SJCRH30 (cell line): Measurements from ENCODE around the gene RC3H1. TPM values are rescaled to one million over a fixed set of nuclear protein-coding genes. Genes with fewer than 3 reads are reported as not detected.
A peak's percentile ranks its signal among the peaks of the same experiment; 100 is the strongest.
"Not testable (repeated sequence)": the region's sequence is repeated elsewhere in the genome, so short reads cannot be mapped to it uniquely, and the experiment has no call there.

Experiments used
- DNase-seq, 2 experiments: peaks; one replicate each; pipeline ENCODE4 v3.0.0-alpha.2; 2015 to 2020
- H3K27ac ChIP-seq: fragments of 250-450 bp; sonication (Bioruptor Pico); 2 replicates; pipeline ENCODE4 v1.5.1; 2020; ENCODE audit warnings: mild to moderate bottlenecking, moderate library complexity
- H3K27me3 ChIP-seq: fragments of 250-450 bp; sonication (Bioruptor Pico); 2 replicates; pipeline ENCODE4 v1.5.1; 2020; ENCODE audit warnings: mild to moderate bottlenecking, moderate library complexity
- H3K36me3 ChIP-seq: fragments of 250-450 bp; sonication (Bioruptor Pico); 2 replicates; pipeline ENCODE4 v1.5.1; 2020; ENCODE audit warnings: mild to moderate bottlenecking, moderate library complexity
- H3K4me1 ChIP-seq: fragments of 250-450 bp; sonication (Bioruptor Pico); 2 replicates; pipeline ENCODE4 v1.5.1; 2020; ENCODE audit warnings: mild to moderate bottlenecking, moderate library complexity
- H3K4me3 ChIP-seq: fragments of 250-450 bp; sonication (Bioruptor Pico); 2 replicates; pipeline ENCODE4 v1.5.1; 2020; ENCODE audit warnings: mild to moderate bottlenecking, moderate library complexity
- H3K9me3 ChIP-seq: fragments of 250-450 bp; sonication (Bioruptor Pico); replicated peaks from 2 replicates; pipeline ENCODE4 v1.5.1; 2020; ENCODE audit warnings: mild to moderate bottlenecking, moderate library complexity
- total RNA-seq: library from RNA; depleted of rRNA; stranded (reverse); fragments of >200 nt; shearing (Covaris generic); gene quantifications from 2 replicates; pipeline ENCODE4 v1.2.3, GENCODE V29; 2014

The RC3H1 gene
- total RNA-seq, 1 experiment from 2014 or later: 25.6 TPM

- no peak overlapping the region for H3K4me3 ChIP-seq
- no peak for DNase-seq
Measured at GRCh38 chr1:173946380-173946921, 75.7 kb downstream of the RC3H1 start.

DNA sequence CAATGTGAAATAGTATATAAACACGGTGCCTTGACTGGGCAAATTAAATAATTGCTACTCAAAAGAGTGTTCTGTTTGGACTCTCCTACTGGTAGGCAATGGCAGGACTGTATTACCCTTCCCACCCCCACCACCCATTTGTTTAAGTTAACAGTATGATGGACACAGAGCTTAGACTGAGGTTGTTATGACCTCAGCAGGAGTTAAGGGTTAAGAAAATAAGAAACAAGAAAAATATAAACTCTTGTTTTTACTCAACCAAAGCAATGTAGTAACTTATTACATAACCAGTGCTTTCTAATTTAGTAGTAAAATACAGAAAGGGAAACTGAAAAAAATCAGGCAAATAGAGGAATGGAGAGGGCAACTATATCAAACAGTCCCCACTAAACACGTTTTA is 85.1 kb downstream of the RC3H1 start:
- no peak overlapping the region for H3K27ac ChIP-seq

More at GRCh38 chr1:173946380-173946921, 75.7 kb downstream of the RC3H1 start:
- H3K4me1 ChIP-seq: no peaks in the 10 kb centered on the region
- H3K27me3 ChIP-seq: no peaks in the 10 kb centered on the region
- peaks cover 53% of the 10 kb centered on the region for H3K36me3 ChIP-seq
- no peaks in the 10 kb centered on the region for H3K9me3 ChIP-seq
- H3K27ac ChIP-seq: no peak overlapping the region

DNA sequence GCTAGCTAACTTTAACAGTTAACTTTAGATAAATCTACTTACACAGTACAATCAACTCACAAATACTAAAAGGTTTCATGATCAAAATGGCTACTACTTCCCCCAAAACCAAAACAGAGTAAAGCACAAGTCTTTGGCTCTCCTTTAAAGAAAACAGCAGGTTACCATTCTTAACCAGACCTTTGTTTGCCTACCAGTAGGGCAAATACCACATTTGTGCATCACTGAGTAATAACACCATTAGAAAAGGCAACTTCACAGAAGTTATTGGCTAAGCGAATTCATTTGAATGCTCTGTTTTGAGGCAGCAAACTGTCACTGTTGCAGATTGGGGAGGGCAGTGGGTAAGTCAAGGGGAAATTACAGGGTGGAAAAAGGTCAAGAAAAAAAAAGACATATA is 87.7 kb downstream of the RC3H1 start:
- no peak overlapping the region for H3K27ac ChIP-seq
- peaks cover 42% of the 10 kb centered on the region for H3K36me3 ChIP-seq
- DNase-seq: no peak

More for the DNA sequence above, 85.1 kb downstream of the RC3H1 start:
- peaks cover 53% of the 10 kb centered on the region for H3K36me3 ChIP-seq
- H3K9me3 ChIP-seq: no peaks in the 10 kb centered on the region
- DNase-seq: no peak
- no peaks in the 10 kb centered on the region for H3K27me3 ChIP-seq
- H3K4me3 ChIP-seq: no peak overlapping the region
- H3K4me1 ChIP-seq: no peaks in the 10 kb centered on the region

GRCh38 chr1:173930541-173930940 is 91.6 kb downstream of the RC3H1 start:
- not testable (repeated sequence) for H3K27me3 ChIP-seq, H3K4me3 ChIP-seq, H3K27ac ChIP-seq, H3K9me3 ChIP-seq, H3K4me1 ChIP-seq, DNase-seq
- H3K36me3 ChIP-seq: peaks cover 29% of the 10 kb centered on the region

More for the DNA sequence above, 87.7 kb downstream of the RC3H1 start:
- H3K27me3 ChIP-seq: no peaks in the 10 kb centered on the region
- no peaks in the 10 kb centered on the region for H3K9me3 ChIP-seq
- no peaks in the 10 kb centered on the region for H3K4me1 ChIP-seq
- H3K4me3 ChIP-seq: no peak overlapping the region

DNA sequence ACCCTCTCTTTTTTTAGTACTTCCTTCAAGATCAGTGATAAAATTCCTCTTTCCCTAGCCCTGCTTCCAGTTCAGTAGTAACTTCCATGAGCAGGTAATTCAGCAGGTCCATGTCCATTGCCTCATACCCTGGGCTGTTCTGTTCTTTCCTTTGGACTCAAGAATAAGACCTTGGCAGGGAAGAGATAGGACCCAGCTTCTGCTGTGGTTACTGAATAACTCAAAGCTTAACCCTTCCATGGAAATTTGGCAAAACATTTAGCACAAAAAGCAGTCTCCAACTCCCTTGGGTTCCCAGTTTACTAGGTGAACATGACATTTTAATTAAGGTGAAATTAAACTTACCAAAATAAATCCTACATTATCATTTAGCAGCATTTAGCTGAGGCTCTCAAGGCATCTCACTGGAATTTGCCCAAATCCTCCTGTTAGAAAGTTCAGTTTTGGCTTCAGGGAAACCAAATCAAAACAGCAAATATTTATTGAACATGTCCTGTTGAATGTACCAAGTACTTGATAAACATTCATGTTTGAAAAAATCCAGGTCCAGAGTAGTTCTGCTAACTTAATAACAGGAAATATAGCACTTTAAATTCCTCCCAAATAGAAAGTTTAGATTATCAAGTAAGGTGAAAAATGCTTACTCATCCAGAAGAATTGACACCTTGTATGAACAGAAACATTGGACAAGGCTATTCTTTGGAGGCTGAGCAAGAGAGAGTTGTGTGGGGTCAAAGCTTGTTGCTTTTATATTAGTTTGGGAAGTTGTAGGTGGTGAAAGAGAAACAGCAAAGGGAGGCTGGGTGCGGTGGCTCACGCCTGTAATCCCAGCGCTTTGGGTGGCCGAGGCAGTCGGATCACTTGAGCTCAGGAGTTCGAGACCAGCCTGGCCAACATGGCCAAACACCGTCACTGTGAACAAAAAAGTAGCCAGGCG is 96.6 kb downstream of the RC3H1 start:
- no peaks in the 10 kb centered on the region for H3K9me3 ChIP-seq
- no peak overlapping the region for H3K4me3 ChIP-seq
- no peaks in the 10 kb centered on the region for H3K27me3 ChIP-seq
- no peak overlapping the region for H3K27ac ChIP-seq
- H3K36me3 ChIP-seq: no peaks in the 10 kb centered on the region; the same call in 1 of the 2 replicates
- DNase-seq: no peak
- no peaks in the 10 kb centered on the region for H3K4me1 ChIP-seq

DNA sequence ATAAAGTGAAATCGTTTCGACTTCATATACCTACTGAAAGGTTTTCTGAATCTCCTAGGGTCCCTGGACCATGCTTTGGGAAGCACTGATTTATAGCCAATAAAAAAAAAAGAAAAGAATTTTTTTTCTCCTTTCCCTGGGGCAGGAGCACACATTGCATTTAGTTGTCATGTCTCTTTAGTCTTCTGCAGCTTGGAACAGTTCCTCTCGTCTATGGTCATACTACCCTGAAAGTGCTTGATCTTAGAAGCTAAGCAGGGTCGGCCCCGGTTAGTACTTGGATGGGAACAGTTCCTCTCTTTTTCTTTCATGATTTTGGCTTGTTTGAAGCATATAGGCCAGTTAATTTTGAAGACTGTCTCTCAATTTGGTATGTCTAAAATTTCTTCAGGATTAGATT is 101.3 kb downstream of the RC3H1 start:
- H3K9me3 ChIP-seq: no peaks in the 10 kb centered on the region
- DNase-seq: no peak
- no peak overlapping the region for H3K27ac ChIP-seq
- H3K4me1 ChIP-seq: no peaks in the 10 kb centered on the region
- no peak overlapping the region for H3K4me3 ChIP-seq
- no peaks in the 10 kb centered on the region for H3K27me3 ChIP-seq
- no peaks in the 10 kb centered on the region for H3K36me3 ChIP-seq

GRCh38 chr1:173917635-173918493 is 104.3 kb downstream of the RC3H1 start:
- H3K4me1 ChIP-seq: no peaks in the 10 kb centered on the region
- no peak overlapping the region for H3K27ac ChIP-seq
- no peak overlapping the region for H3K4me3 ChIP-seq
- no peaks in the 10 kb centered on the region for H3K27me3 ChIP-seq
- no peak for DNase-seq
- H3K36me3 ChIP-seq: no peaks in the 10 kb centered on the region
- no peaks in the 10 kb centered on the region for H3K9me3 ChIP-seq

- H3K4me1 ChIP-seq: no peaks in the 10 kb centered on the region
- no peak for DNase-seq
- no peak within 1 kb of the TSS for H3K4me3 ChIP-seq
Measured at GRCh38 chr1:173917149-173917548, 105.0 kb downstream of the RC3H1 start, which contains the start of gene SERPINC1. TSS of gene SERPINC1 (minus strand) at chr1:173917327. CDS start at chr1:173917259, 68 bp downstream.

GRCh38 chr1:173916667-173917066 is 105.5 kb downstream of the RC3H1 start:
- DNase-seq: no peak
- no peaks in the 10 kb centered on the region for H3K4me1 ChIP-seq
- H3K36me3 ChIP-seq: no peaks in the 10 kb centered on the region
- H3K4me3 ChIP-seq: no peak overlapping the region
- H3K9me3 ChIP-seq: no peaks in the 10 kb centered on the region
- no peak overlapping the region for H3K27ac ChIP-seq
- H3K27me3 ChIP-seq: no peaks in the 10 kb centered on the region

More at GRCh38 chr1:173917149-173917548, 105.0 kb downstream of the RC3H1 start, which contains the start of gene SERPINC1:
- Histone ChIP-seq H3K27ac (no peak within 1 kb of the TSS), H3K36me3 (no peaks in the 10 kb centered on the region), H3K9me3 (no peaks in the 10 kb centered on the region), H3K27me3 (no peaks in the 10 kb centered on the region)

DNA sequence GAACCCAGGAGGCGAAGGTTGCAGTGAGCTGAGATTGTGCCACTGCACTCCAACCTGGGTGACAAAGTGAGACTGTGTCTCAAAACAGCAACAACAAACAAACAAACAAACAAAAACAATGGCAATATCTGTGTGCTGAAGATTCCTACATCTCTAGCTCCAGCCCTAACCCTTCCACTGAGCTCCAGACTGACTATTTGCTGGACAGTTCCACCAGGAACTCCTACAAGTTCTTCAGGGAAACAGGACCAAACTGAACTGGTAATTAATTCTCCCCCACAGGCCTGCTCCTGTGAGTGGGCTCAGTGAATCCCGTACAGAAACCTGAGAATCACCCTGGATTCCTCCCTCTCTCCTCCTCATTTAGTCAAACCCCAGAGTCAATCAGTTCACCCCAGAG is 106.6 kb downstream of the RC3H1 start:
- Histone ChIP-seq H3K27ac (no peak overlapping the region), H3K27me3 (no peaks in the 10 kb centered on the region), H3K4me1 (no peaks in the 10 kb centered on the region), H3K4me3 (no peak overlapping the region), H3K36me3 (no peaks in the 10 kb centered on the region), H3K9me3 (no peaks in the 10 kb centered on the region)
- DNase-seq: no peak

DNA sequence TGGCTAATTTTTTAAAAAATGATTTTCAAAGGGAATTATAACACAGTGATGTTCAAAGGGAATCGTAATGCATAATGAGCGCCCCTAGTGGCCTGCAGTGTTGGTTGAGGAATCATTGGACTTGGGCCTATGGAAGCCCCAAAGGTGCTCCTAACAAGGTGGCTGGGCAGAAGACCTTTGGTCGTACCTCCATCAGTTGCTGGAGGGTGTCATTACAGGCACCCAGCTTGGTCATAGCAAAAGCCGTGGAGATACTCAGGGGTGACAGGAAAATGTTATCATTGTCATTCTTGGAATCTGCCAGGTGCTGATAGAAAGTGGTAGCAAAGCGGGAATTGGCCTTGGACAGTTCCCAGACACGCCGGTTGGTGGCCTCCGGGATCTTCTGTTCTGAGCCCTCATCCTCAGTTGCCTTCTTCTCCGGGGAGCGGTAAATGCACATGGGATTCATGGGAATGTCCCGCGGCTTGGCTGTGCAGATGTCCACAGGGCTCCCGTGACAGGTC is 107.7 kb downstream of the RC3H1 start:
- Histone ChIP-seq H3K4me1 (no peaks in the 10 kb centered on the region), H3K27me3 (no peaks in the 10 kb centered on the region), H3K9me3 (no peaks in the 10 kb centered on the region), H3K36me3 (no peaks in the 10 kb centered on the region), H3K27ac (no peak overlapping the region), H3K4me3 (no peak overlapping the region)
- peak in 1 of 2 experiments; percentile 14 for DNase-seq

DNA sequence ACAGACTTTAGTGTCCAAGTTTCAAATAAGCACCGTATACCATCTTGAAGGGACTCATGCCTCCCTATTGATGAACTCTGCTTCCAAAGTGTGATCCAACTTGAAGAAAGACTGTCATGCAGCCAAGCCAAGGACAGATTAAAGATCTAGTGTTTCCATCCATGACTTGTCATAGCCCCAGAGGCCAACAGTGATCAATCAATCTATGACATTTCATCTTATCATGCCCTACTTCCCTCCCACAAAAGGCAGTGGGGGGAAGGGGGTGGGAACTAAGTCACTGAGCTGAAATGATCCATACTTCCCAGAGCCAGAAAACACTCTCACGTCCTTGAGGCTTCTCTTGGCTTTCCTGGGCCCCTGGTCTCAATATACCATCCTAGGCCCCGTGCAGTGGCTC is 109.0 kb downstream of the RC3H1 start:
- Histone ChIP-seq H3K27me3 (no peaks in the 10 kb centered on the region), H3K9me3 (no peaks in the 10 kb centered on the region), H3K27ac (no peak overlapping the region)

GRCh38 chr1:173903827-173904531 is 118.2 kb downstream of the RC3H1 start:
- H3K4me1 ChIP-seq: no peaks in the 10 kb centered on the region

More for the DNA sequence above, 109.0 kb downstream of the RC3H1 start:
- no peak for DNase-seq
- Histone ChIP-seq H3K4me1 (no peaks in the 10 kb centered on the region), H3K4me3 (no peak overlapping the region), H3K36me3 (no peaks in the 10 kb centered on the region)

DNA sequence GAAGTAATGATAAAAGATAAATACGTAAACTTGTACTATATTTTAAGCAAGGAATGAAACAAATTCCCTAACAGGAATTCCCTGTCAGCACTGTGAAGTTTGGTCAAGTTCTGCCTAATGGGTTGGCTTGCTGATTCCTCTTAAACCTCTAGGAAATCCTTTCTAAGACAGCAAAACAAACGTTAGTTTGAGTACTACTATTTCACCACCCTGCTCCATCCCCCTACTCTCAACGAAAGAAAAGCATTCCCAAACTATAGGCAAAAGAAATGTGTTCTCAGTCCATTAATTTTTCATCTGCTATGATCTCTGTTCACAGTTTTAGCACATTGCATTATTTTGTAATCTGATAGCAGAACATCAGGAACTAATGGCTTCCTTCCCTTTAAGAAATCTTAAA is 121.2 kb downstream of the RC3H1 start:
- DNase-seq: no peak
- H3K4me3 ChIP-seq: no peak overlapping the region
- H3K27ac ChIP-seq: no peak overlapping the region
- H3K36me3 ChIP-seq: no peaks in the 10 kb centered on the region; the same call in 1 of the 2 replicates
- H3K9me3 ChIP-seq: no peaks in the 10 kb centered on the region
- H3K27me3 ChIP-seq: no peaks in the 10 kb centered on the region
- no peaks in the 10 kb centered on the region for H3K4me1 ChIP-seq

More at GRCh38 chr1:173903827-173904531, 118.2 kb downstream of the RC3H1 start:
- Histone ChIP-seq H3K36me3 (no peaks in the 10 kb centered on the region), H3K27ac (no peak overlapping the region), H3K9me3 (no peaks in the 10 kb centered on the region), H3K4me3 (no peak overlapping the region), H3K27me3 (no peaks in the 10 kb centered on the region)
- no peak for DNase-seq
